Measurements from ENCODE around the gene IL23A. TPM values are rescaled to one million over a fixed set of nuclear protein-coding genes. Genes with fewer than 3 reads are reported as not detected.

The IL23A gene
- total and polyA plus RNA-seq, 2 of the 13 experiments (the other 11 are each of a cell fraction or from before 2014, with no cell fraction given) = 0.33 to 0.35 TPM

GRCh38 chr12:56366948-56367347 is 28.3 kb downstream of the IL23A start (continued):
- no peak for TF ChIP-seq MAZ (IDR thresholded peaks at IDR 0.05; ENCODE audit: borderline replicate concordance, low read depth, low read length)
- TF ChIP-seq MAZ (CRISPR knock-in tag; IDR thresholded peaks at IDR 0.05; ENCODE audit: low read depth) = no peak

- in situ Hi-C loops (cut with HindIII; ENCODE audit: extremely low pct_ligation_motif_present, low pct_unique_long_range_greater_than_20kb) = no loop called here
- Histone ChIP-seq H2AFZ (ENCODE audit: low read length) (no peak overlapping the region), H3K27ac (ENCODE audit: extremely low read length, insufficient read depth, low read length) (no peak overlapping the region), H3K79me2 (ENCODE audit: insufficient read depth, low read length) (no peaks in the 10 kb centered on the region), H3K9ac (ENCODE audit: insufficient read depth, low read depth, low read length) (no peak overlapping the region), H3K36me3 (replicated peaks in 1 of 2; ENCODE audit: control insufficient read depth in 1 of 2, insufficient read depth in 2 of 2, low read length in 2 of 2) (no peaks in the 10 kb centered on the region), H3K4me2 (ENCODE audit: low read depth, low read length) (no peak overlapping the region), H3K4me1 (ENCODE audit: insufficient read depth, low read length) (peaks cover 45% of the 10 kb centered on the region), H3K9me3 (ENCODE audit: low read length) (no peaks in the 10 kb centered on the region), H4K20me1 (ENCODE audit: insufficient read depth, low read length) (no peaks in the 10 kb centered on the region), H3K4me3 (replicated peaks in 1 of 3; ENCODE audit: insufficient read depth in 1 of 3, low read depth in 2 of 3, low read length in 3 of 3) (no peak overlapping the region), H3K27me3 (ENCODE audit: control insufficient read depth in 1 of 2, insufficient read depth in 2 of 2, low read length in 2 of 2) (no peaks in the 10 kb centered on the region)
- DNase-seq (ENCODE audit: low spot score) = no peak
- CTCF ChIA-PET (ENCODE audit: low intra/inter-chr PET ratio, low total read pairs) = no interaction called here
- intact Hi-C loops (cut with micrococcal nuclease; ENCODE audit: unreplicated experiment) = no loop called here
- no peak for FAIRE-seq
- 96% methylated on average over 1 of the region's 1 CpG for WGBS (ENCODE audit: low lambda C conversion rate)
- POLR2A ChIA-PET = no interaction called here
- BruUV-seq (replicated peaks) = no TSS peak
- no peak for TF ChIP-seq ZFP62 (CRISPR knock-in tag; IDR thresholded peaks at IDR 0.05)
- TF ChIP-seq PPARG (CRISPR knock-in tag; conservative IDR thresholded peaks at IDR 0.05) = no peak
- no peak for TF ChIP-seq ZNF639 (CRISPR knock-in tag; conservative IDR thresholded peaks at IDR 0.05)
- TF ChIP-seq ZFP36L1 (CRISPR knock-in tag; IDR thresholded peaks at IDR 0.05) = no peak
- no peak for TF ChIP-seq ZNF263 (CRISPR knock-in tag; IDR thresholded peaks at IDR 0.05)
- no peak for TF ChIP-seq KAT8 (CRISPR knock-in tag; IDR thresholded peaks at IDR 0.05)
- no peak for TF ChIP-seq ZNF207 (IDR thresholded peaks at IDR 0.05; ENCODE audit: borderline replicate concordance)
- TF ChIP-seq ZNF563 (CRISPR knock-in tag; IDR thresholded peaks at IDR 0.05) = no peak
- no peak for TF ChIP-seq RFXAP (CRISPR knock-in tag; IDR thresholded peaks at IDR 0.05; ENCODE audit: borderline replicate concordance)
- no peak for TF ChIP-seq ZNF766 (CRISPR knock-in tag; IDR thresholded peaks at IDR 0.05; ENCODE audit: borderline replicate concordance)
- TF ChIP-seq ZNF703 (CRISPR knock-in tag; IDR thresholded peaks at IDR 0.05; ENCODE audit: borderline replicate concordance) = no peak
- TF ChIP-seq CAMTA2 (CRISPR knock-in tag; IDR thresholded peaks at IDR 0.05; ENCODE audit: borderline replicate concordance) = no peak
- TF ChIP-seq ZMYM3 (CRISPR knock-in tag; IDR thresholded peaks at IDR 0.05) = no peak
- no peak for TF ChIP-seq ZNF451 (CRISPR knock-in tag; IDR thresholded peaks at IDR 0.05)
- TF ChIP-seq SOX5 (CRISPR knock-in tag; IDR thresholded peaks at IDR 0.05; ENCODE audit: borderline replicate concordance) = no peak
- TF ChIP-seq NFRKB (IDR thresholded peaks at IDR 0.05) = no peak
- no peak for TF ChIP-seq AGO1 (IDR thresholded peaks at IDR 0.05; ENCODE audit: low read depth, low read length, poor library complexity, severe bottlenecking)
- no peak for ATAC-seq
Measured at GRCh38 chr12:56373515-56373914, 34.8 kb downstream of the IL23A start.

Measured in HepG2 (cell line).